ENCODE data around the gene SIX6. TPM values are rescaled to one million over a fixed set of nuclear protein-coding genes. Genes with fewer than 3 reads are reported as not detected.

SIX6 gene
- total RNA-seq, 4 donors from 2014 or later, result not detected

DNA sequence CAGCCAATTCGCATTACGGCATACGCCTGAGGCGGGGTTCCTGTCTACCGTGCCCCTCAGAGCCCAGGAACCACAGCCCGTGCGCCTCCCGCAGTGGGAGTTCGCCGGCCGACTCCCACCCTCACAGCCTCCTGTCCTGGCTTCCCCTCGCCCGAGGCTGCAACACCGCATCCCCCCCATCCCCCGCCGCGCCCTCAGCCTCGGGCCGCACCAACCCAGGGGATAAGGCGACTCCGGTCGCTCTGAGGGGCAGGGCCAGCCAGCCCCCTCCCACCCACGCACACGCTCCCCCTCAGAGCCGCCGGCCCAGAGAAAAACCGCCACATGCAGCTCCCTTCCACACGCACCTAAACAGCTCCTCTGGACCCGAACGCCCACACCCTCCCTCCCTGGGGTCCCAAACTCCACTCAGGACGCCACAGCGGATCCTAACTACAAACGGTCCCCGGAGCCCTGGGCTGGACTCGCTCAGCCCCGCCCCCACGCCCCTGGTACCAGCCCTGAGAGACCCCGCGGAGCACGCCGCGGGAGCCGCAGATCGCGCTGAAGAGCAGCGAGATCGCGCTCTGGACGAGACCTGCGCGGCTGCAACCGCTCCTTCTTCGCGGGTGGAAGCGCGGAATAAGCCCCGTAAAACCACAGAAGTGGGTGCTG, 23.2 kb upstream of the SIX6 start, which contains the start of gene C14orf39:
Gene C14orf39, minus strand, starts transcription at position 466 of the 654 bp plus-strand sequence. CDS start 985 bp downstream, outside the sequence.
- DNase-seq, result no peak
- peak within 1 kb of the TSS in 3 of 4 donors; percentile 14 to 34 (median 17) for H3K4me3 ChIP-seq
- WGBS, 2 donors (ENCODE audit: low coverage in 1 of 2), result 14 to 21% methylated on average over 16 to 49 of the region's 57 CpGs
- in situ Hi-C loops (cut with MboI; ENCODE audit: low pct_ligation_motif_present in 1 of 4, low pct_unique_long_range_greater_than_20kb in 1 of 4, low sequenced_read_pairs in 3 of 4), result no loop called here
- no peaks in the 10 kb centered on the region for H3K9me3 ChIP-seq
- peaks cover 0 to 10% (median 2%) of the 10 kb centered on the region in 4 donors for H3K4me1 ChIP-seq
- H3K36me3 ChIP-seq, result no peaks in the 10 kb centered on the region
- intact Hi-C loops (cut with DNase I; ENCODE audit: low total_unique reads), result no loop called here
- TF ChIP-seq EP300 (IDR thresholded peaks at IDR 0.05; ENCODE audit: low read depth) (no peak), POLR2AphosphoS5 (IDR thresholded peaks at IDR 0.05) (no peak), POLR2A (IDR thresholded peaks at IDR 0.05) (no peak)
- TF ChIP-seq, protein P1, sequence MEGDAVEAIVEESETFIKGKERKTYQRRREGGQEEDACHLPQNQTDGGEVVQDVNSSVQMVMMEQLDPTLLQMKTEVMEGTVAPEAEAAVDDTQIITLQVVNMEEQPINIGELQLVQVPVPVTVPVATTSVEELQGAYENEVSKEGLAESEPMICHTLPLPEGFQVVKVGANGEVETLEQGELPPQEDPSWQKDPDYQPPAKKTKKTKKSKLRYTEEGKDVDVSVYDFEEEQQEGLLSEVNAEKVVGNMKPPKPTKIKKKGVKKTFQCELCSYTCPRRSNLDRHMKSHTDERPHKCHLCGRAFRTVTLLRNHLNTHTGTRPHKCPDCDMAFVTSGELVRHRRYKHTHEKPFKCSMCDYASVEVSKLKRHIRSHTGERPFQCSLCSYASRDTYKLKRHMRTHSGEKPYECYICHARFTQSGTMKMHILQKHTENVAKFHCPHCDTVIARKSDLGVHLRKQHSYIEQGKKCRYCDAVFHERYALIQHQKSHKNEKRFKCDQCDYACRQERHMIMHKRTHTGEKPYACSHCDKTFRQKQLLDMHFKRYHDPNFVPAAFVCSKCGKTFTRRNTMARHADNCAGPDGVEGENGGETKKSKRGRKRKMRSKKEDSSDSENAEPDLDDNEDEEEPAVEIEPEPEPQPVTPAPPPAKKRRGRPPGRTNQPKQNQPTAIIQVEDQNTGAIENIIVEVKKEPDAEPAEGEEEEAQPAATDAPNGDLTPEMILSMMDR (IDR thresholded peaks at IDR 0.05), result no peak
- no peak within 1 kb of the TSS for H3K27ac ChIP-seq
- peaks cover 62% of the 10 kb centered on the region for H3K27me3 ChIP-seq

DNA sequence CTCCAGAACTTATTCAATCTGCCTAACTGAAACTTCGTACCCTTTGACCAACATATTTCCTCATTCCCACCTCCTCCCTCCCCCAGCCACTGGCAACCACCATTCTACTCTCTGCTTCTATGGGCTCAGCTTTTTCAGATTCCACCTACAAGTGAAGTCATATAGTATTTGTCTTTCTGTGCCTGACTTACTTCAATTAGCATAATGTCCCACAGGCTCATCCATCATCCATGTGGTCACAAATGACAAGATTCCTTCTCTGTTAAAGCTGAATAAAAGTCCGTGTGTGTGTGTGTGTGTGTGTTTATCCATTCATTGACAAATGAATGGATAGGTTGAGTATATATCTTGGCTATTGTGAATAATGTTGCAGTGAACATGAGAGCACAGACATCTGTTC, 21.7 kb upstream of the SIX6 start:
- Histone ChIP-seq H3K27ac (no peak overlapping the region), H3K27me3 (peaks cover 62% of the 10 kb centered on the region), H3K4me1 (peaks cover 0 to 10% (median 2%) of the 10 kb centered on the region in 4 donors), H3K36me3 (no peaks in the 10 kb centered on the region), H3K9me3 (no peaks in the 10 kb centered on the region), H3K4me3 (no peak overlapping the region)
- DNase-seq, result no peak
- no peak for TF ChIP-seq POLR2AphosphoS5 (IDR thresholded peaks at IDR 0.05)
- TF ChIP-seq POLR2A (IDR thresholded peaks at IDR 0.05), result no peak
- intact Hi-C loops (cut with DNase I; ENCODE audit: low total_unique reads), result no loop called here
- WGBS, 2 donors (ENCODE audit: low coverage in 1 of 2), result 8 to 37% methylated on average over 2 of the region's 2 CpGs
- in situ Hi-C loops (cut with MboI; ENCODE audit: low pct_ligation_motif_present in 1 of 4, low pct_unique_long_range_greater_than_20kb in 1 of 4, low sequenced_read_pairs in 3 of 4), result no loop called here

DNA sequence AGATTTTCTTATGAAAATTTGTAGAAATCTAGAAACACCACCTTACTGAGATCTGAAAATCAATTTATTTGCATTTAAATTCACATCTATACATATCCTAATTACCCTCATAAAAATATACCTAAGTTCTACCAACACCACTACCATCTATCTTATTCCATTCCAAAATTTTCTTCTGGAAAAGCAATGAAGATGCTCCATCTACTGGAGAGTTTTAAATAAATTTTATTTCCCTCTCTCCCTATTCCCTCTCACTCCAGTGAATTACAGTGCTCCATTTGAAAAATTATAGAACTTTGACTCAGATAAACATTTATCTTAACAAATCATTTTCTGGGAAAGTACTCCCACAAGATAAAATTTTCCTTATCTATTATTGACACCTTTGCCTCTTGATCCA, 20.8 kb upstream of the SIX6 start:
- DNase-seq, result no peak
- intact Hi-C loops (cut with DNase I; ENCODE audit: low total_unique reads), result no loop called here
- in situ Hi-C loops (cut with MboI; ENCODE audit: low pct_ligation_motif_present in 1 of 4, low pct_unique_long_range_greater_than_20kb in 1 of 4, low sequenced_read_pairs in 3 of 4), result no loop called here
- H3K36me3 ChIP-seq, result no peaks in the 10 kb centered on the region
- H3K9me3 ChIP-seq, result no peaks in the 10 kb centered on the region
- TF ChIP-seq POLR2A (IDR thresholded peaks at IDR 0.05) (no peak), POLR2AphosphoS5 (IDR thresholded peaks at IDR 0.05) (no peak)
- TF ChIP-seq, protein P1 (IDR thresholded peaks at IDR 0.05), result no peak
- H3K4me3 ChIP-seq, result no peak overlapping the region
- peaks cover 62% of the 10 kb centered on the region for H3K27me3 ChIP-seq
- H3K27ac ChIP-seq, result no peak overlapping the region
- peaks cover 0 to 10% (median 2%) of the 10 kb centered on the region in 4 donors for H3K4me1 ChIP-seq

DNA sequence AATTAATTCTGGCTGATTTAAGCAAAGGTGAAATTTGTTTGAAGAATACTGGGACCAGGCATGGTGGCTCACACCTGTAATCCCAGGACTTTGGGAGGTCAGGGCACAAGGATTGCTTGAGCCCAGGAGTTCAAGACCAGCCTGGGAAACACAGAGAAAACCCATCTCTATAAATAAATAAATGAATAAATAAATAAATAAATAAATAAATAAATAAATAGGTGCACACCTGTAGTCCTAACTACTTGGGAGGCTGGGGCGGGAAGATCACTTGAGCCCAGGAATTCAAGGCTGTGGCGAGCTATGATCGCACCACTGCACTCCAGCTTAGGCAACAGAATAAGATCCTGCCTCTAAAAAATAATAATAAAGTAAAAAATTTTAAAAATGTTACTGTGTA, 18.7 kb upstream of the SIX6 start:
- no peaks in the 10 kb centered on the region for H3K36me3 ChIP-seq
- intact Hi-C loops (cut with DNase I; ENCODE audit: low total_unique reads), result no loop called here
- in situ Hi-C loops (cut with MboI; ENCODE audit: low pct_ligation_motif_present in 1 of 4, low pct_unique_long_range_greater_than_20kb in 1 of 4, low sequenced_read_pairs in 3 of 4), result no loop called here
- 80 to 94% methylated on average over 3 of the region's 3 CpGs for WGBS, 2 donors (ENCODE audit: low coverage in 1 of 2)
- no peak for DNase-seq
- H3K4me1 ChIP-seq, result peaks cover 0 to 10% (median 2%) of the 10 kb centered on the region in 4 donors
- TF ChIP-seq EP300 (IDR thresholded peaks at IDR 0.05; ENCODE audit: low read depth) (no peak), POLR2A (IDR thresholded peaks at IDR 0.05) (no peak), POLR2AphosphoS5 (IDR thresholded peaks at IDR 0.05) (no peak)
- TF ChIP-seq, protein P1 (IDR thresholded peaks at IDR 0.05), result no peak
- H3K4me3 ChIP-seq, result no peak overlapping the region
- peaks cover 46% of the 10 kb centered on the region for H3K27me3 ChIP-seq
- no peaks in the 10 kb centered on the region for H3K9me3 ChIP-seq
- no peak overlapping the region for H3K27ac ChIP-seq

DNA sequence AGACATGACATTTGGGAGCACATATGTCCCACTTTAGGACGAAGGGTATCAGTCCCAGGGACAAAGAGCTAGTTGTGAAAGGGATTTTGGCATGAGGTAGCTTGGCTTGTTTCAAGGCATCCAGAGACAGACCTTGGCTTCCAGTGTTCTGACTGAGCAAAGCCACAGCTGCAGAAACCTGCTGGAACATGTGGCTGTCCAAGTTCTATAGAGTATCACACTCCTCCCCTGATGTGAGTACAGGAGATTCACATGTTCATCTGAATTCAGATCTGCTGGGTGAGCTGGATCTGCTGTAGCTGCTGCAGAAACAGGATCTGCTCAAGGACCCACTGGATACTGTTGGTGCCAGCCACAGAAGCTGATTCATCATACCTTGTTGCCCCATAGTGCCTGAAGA, 13.0 kb upstream of the SIX6 start:
- H3K27ac ChIP-seq, result no peak overlapping the region
- intact Hi-C loops (cut with DNase I; ENCODE audit: low total_unique reads), result no loop called here
- in situ Hi-C loops (cut with MboI; ENCODE audit: low pct_ligation_motif_present in 1 of 4, low pct_unique_long_range_greater_than_20kb in 1 of 4, low sequenced_read_pairs in 3 of 4), result no loop called here
- H3K36me3 ChIP-seq, result no peaks in the 10 kb centered on the region
- H3K9me3 ChIP-seq, result no peaks in the 10 kb centered on the region
- peaks cover 29% of the 10 kb centered on the region for H3K27me3 ChIP-seq
- DNase-seq, result no peak
- WGBS, 2 donors (ENCODE audit: low coverage in 1 of 2), result 50 to 53% methylated on average over 1 of the region's 1 CpG
- H3K4me3 ChIP-seq, result no peak overlapping the region
- TF ChIP-seq POLR2AphosphoS5 (IDR thresholded peaks at IDR 0.05) (no peak), POLR2A (IDR thresholded peaks at IDR 0.05) (no peak), EP300 (IDR thresholded peaks at IDR 0.05; ENCODE audit: low read depth) (no peak)
- TF ChIP-seq, protein P1 (IDR thresholded peaks at IDR 0.05), result no peak
- no peaks in the 10 kb centered on the region for H3K4me1 ChIP-seq
